Measurements from ENCODE around the gene OGA. TPM values are rescaled to one million over a fixed set of nuclear protein-coding genes. Genes with fewer than 3 reads are reported as not detected.
"Not testable (repeated sequence)": the region's sequence is repeated elsewhere in the genome, so short reads cannot be mapped to it uniquely, and the experiment has no call there.

The OGA gene
- total RNA-seq, 1 experiment from 2014 or later = 132 TPM

- no peak overlapping the region for H3K27ac ChIP-seq
- DNase-seq = no peak
- H3K36me3 ChIP-seq = peaks cover 97% of the 10 kb centered on the region
- H3K4me1 ChIP-seq = no peaks in the 10 kb centered on the region
- H3K4me3 ChIP-seq = no peak overlapping the region
- H3K9me3 ChIP-seq (replicated peaks) = no peaks in the 10 kb centered on the region
- no peaks in the 10 kb centered on the region for H3K27me3 ChIP-seq
Measured at GRCh38 chr10:101793526-101793925, 24.7 kb downstream of the OGA start.

GRCh38 chr10:101789686-101790085 lies 28.6 kb downstream of the OGA start:
- Histone ChIP-seq H3K27ac (no peak overlapping the region), H3K36me3 (peaks cover 91% of the 10 kb centered on the region), H3K9me3 (replicated peaks) (no peaks in the 10 kb centered on the region), H3K27me3 (no peaks in the 10 kb centered on the region), H3K4me3 (no peak overlapping the region), H3K4me1 (no peaks in the 10 kb centered on the region)
- DNase-seq = no peak

GRCh38 chr10:101789231-101789630 lies 29.0 kb downstream of the OGA start:
- peaks cover 88% of the 10 kb centered on the region for H3K36me3 ChIP-seq
- DNase-seq, H3K4me3 ChIP-seq: not testable (repeated sequence)

GRCh38 chr10:101785801-101786200 lies 32.4 kb downstream of the OGA start:
- Histone ChIP-seq H3K4me1 (peaks cover 8% of the 10 kb centered on the region), H3K27me3 (no peaks in the 10 kb centered on the region), H3K4me3 (no peak overlapping the region), H3K9me3 (replicated peaks) (no peaks in the 10 kb centered on the region), H3K36me3 (peaks cover 55% of the 10 kb centered on the region), H3K27ac (no peak overlapping the region)
- no peak for DNase-seq

More at GRCh38 chr10:101789231-101789630, 29.0 kb downstream of the OGA start:
- H3K27me3 ChIP-seq; H3K9me3 ChIP-seq (replicated peaks); H3K4me1 ChIP-seq; H3K27ac ChIP-seq: not testable (repeated sequence)

GRCh38 chr10:101784558-101784957 lies 33.7 kb downstream of the OGA start:
- H3K27me3 ChIP-seq = no peaks in the 10 kb centered on the region
- DNase-seq = no peak
- H3K27ac ChIP-seq = no peak overlapping the region
- peaks cover 16% of the 10 kb centered on the region for H3K4me1 ChIP-seq
- H3K4me3 ChIP-seq = no peak overlapping the region
- peaks cover 45% of the 10 kb centered on the region for H3K36me3 ChIP-seq
- H3K9me3 ChIP-seq (replicated peaks) = no peaks in the 10 kb centered on the region

- H3K9me3 ChIP-seq (replicated peaks) = no peaks in the 10 kb centered on the region
- H3K4me3 ChIP-seq = peak overlapping the region; percentile 74
- peaks cover 21% of the 10 kb centered on the region for H3K4me1 ChIP-seq
- H3K27me3 ChIP-seq = no peaks in the 10 kb centered on the region
- H3K36me3 ChIP-seq = peaks cover 38% of the 10 kb centered on the region
- peak; percentile 12 to 54 for DNase-seq
- H3K27ac ChIP-seq = peak overlapping the region; percentile 68; the same call in 1 of the 2 replicates
Measured at GRCh38 chr10:101783736-101784118, 34.5 kb downstream of the OGA start.

GRCh38 chr10:101782811-101783735 lies 35.2 kb downstream of the OGA start, which contains the start of gene NPM3:
NPM3 (minus strand) TSS chr10:101783446; CDS start chr10:101783390, 56 bp downstream.
- H3K27ac ChIP-seq = peak within 1 kb of the TSS; percentile 68
- peak; percentile 94 to 96 for DNase-seq
- H3K9me3 ChIP-seq (replicated peaks) = no peaks in the 10 kb centered on the region
- H3K27me3 ChIP-seq = no peaks in the 10 kb centered on the region
- H3K4me3 ChIP-seq = peak within 1 kb of the TSS; percentile 74
- peaks cover 28% of the 10 kb centered on the region for H3K4me1 ChIP-seq
- peaks cover 36% of the 10 kb centered on the region for H3K36me3 ChIP-seq

- peak in 1 of 2 experiments; percentile 17 for DNase-seq
- Histone ChIP-seq H3K4me1 (peaks cover 36% of the 10 kb centered on the region), H3K27me3 (no peaks in the 10 kb centered on the region), H3K9me3 (replicated peaks) (no peaks in the 10 kb centered on the region), H3K36me3 (peaks cover 32% of the 10 kb centered on the region), H3K27ac (peak overlapping the region; percentile 68), H3K4me3 (peak overlapping the region; percentile 74)
Measured at GRCh38 chr10:101781984-101782810, 36.0 kb downstream of the OGA start.

- H3K27me3 ChIP-seq = no peaks in the 10 kb centered on the region
- H3K9me3 ChIP-seq (replicated peaks) = no peaks in the 10 kb centered on the region
- H3K4me1 ChIP-seq = peaks cover 42% of the 10 kb centered on the region
- DNase-seq = no peak
- H3K4me3 ChIP-seq = peak overlapping the region; percentile 74; the same call in 1 of the 2 replicates
- no peak overlapping the region for H3K27ac ChIP-seq
- H3K36me3 ChIP-seq = peaks cover 28% of the 10 kb centered on the region
Measured at GRCh38 chr10:101781655-101781983, 36.6 kb downstream of the OGA start.

GRCh38 chr10:101780818-101781654 lies 37.2 kb downstream of the OGA start:
- Histone ChIP-seq H3K9me3 (replicated peaks) (no peaks in the 10 kb centered on the region), H3K4me3 (no peak overlapping the region), H3K27ac (peak overlapping the region; percentile 30), H3K36me3 (peaks cover 22% of the 10 kb centered on the region), H3K4me1 (peaks cover 44% of the 10 kb centered on the region), H3K27me3 (no peaks in the 10 kb centered on the region)
- peak; percentile 90 to 97 for DNase-seq

- no peak overlapping the region for H3K4me3 ChIP-seq
- H3K27ac ChIP-seq = peak overlapping the region; percentile 30
- peak in 1 of 2 experiments; percentile 18 for DNase-seq
Measured at GRCh38 chr10:101780187-101780817, 37.9 kb downstream of the OGA start.

GRCh38 chr10:101779544-101780186 lies 38.6 kb downstream of the OGA start:
- H3K9me3 ChIP-seq (replicated peaks) = no peaks in the 10 kb centered on the region
- H3K27ac ChIP-seq = no peak overlapping the region; the same call in 1 of the 2 replicates
- H3K36me3 ChIP-seq = peaks cover 8% of the 10 kb centered on the region
- peak in 1 of 2 experiments; percentile 26 for DNase-seq
- no peak overlapping the region for H3K4me3 ChIP-seq
- no peaks in the 10 kb centered on the region for H3K27me3 ChIP-seq
- peaks cover 47% of the 10 kb centered on the region for H3K4me1 ChIP-seq

More at GRCh38 chr10:101780187-101780817, 37.9 kb downstream of the OGA start:
- Histone ChIP-seq H3K9me3 (replicated peaks) (no peaks in the 10 kb centered on the region), H3K36me3 (peaks cover 15% of the 10 kb centered on the region), H3K4me1 (peaks cover 44% of the 10 kb centered on the region), H3K27me3 (no peaks in the 10 kb centered on the region)

GRCh38 chr10:101778781-101779543 lies 39.3 kb downstream of the OGA start:
- peaks cover 14% of the 10 kb centered on the region for H3K36me3 ChIP-seq
- no peaks in the 10 kb centered on the region for H3K9me3 ChIP-seq (replicated peaks)
- H3K4me3 ChIP-seq = 0 out of 2 replicates have a peak overlapping the region, but pooled peaks have one; percentile 1
- peak overlapping the region; percentile 39 for H3K27ac ChIP-seq
- H3K27me3 ChIP-seq = no peaks in the 10 kb centered on the region
- H3K4me1 ChIP-seq = peaks cover 53% of the 10 kb centered on the region
- peak; percentile 83 to 87 for DNase-seq

Data from SJCRH30 (cell line).